Measurements from ENCODE around the gene FAM50B.

FAM50B gene

DNA sequence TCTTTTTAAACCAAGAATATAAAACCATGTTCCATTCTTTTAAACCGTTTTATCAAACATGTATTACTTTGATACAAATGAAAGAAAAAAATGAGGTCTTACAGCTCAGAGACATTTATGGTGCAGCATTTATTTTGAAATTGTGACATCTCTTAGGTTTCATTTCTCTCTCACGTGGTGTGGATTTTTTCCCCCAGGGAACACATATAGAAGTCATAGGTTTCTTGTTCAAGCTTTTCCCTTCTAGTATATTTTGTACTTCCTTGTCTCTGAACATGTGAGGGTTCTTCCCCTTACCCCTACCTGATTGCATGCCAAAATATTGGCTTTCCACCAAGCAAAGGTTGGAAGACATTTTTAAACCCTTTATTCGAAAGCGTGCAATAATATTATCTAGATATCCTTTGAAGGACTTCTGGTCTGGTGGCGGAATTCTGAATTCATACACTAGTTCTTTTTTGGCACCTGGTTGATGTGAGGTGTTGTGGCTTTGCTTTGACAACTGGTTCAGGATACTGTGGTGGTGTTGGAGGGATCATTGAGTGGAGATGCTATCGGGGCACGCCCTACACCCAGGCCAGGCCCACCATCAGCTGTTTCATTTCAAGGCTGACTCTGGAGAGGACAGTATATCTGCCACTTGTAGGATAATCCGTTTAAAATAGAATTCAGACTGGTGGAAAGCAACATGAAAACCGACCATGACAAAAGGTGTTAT, 5.6 kb upstream of the FAM50B start:
- Histone ChIP-seq H3K4me2 (ENCODE audit: insufficient read depth, low read length, poor library complexity, severe bottlenecking) (no peak overlapping the region), H3K9me3 (replicated peaks in 1 of 2; ENCODE audit: control insufficient read depth in 2 of 2, insufficient read depth in 1 of 2, low read depth in 1 of 2, low read length in 2 of 2) (peaks cover 0 to 5% of the 10 kb centered on the region in 2 donors), H3K4me3 (ENCODE audit: low read length in 2 of 2) (no peak overlapping the region), H3K79me1 (ENCODE audit: low read depth, low read length) (no peaks in the 10 kb centered on the region), H3K4ac (ENCODE audit: low read length) (no peak overlapping the region), H3K27ac (replicated peaks; ENCODE audit: low read length) (no peak overlapping the region), H3K27me3 (ENCODE audit: control insufficient read depth in 3 of 3, insufficient read depth in 3 of 3, low read depth in 1 of 3, low read length in 3 of 3) (no peaks in the 10 kb centered on the region), H4K91ac (ENCODE audit: low read depth, low read length, poor library complexity) (no peak overlapping the region), H3K9ac (ENCODE audit: low read depth, low read length, poor library complexity) (no peak overlapping the region), H2AFZ (ENCODE audit: low read length) (no peak overlapping the region), H3K36me3 (replicated peaks in 1 of 2; ENCODE audit: control insufficient read depth in 2 of 2, insufficient read depth in 2 of 2, low read length in 2 of 2) (no peaks in the 10 kb centered on the region), H2AK5ac (ENCODE audit: low read depth, low read length) (no peak overlapping the region), H2BK12ac (ENCODE audit: low read length) (no peak overlapping the region), H4K8ac (ENCODE audit: low read depth, low read length) (no peak overlapping the region), H2BK5ac (ENCODE audit: low read length) (no peak overlapping the region), H3K18ac (ENCODE audit: low read length) (no peak overlapping the region), H2BK120ac (ENCODE audit: low read depth, low read length) (no peak overlapping the region), H3K23ac (ENCODE audit: low read depth, low read length, poor library complexity) (no peak overlapping the region), H3K14ac (ENCODE audit: low read length) (no peak overlapping the region), H2BK15ac (ENCODE audit: low read length) (no peak overlapping the region), H3K4me1 (ENCODE audit: control insufficient read depth in 2 of 2, insufficient read depth in 1 of 2, low read depth in 1 of 2, low read length in 2 of 2) (no peaks in the 10 kb centered on the region)
- WGBS, 2 donors (ENCODE audit: extremely low coverage in 2 of 2, insufficient read length in 2 of 2, insufficient replicate concordance in 1 of 2): no CpG with 5 or more reads among the region's 9 CpGs
- no peak for DNase-seq (ENCODE audit: low spot score)

DNA sequence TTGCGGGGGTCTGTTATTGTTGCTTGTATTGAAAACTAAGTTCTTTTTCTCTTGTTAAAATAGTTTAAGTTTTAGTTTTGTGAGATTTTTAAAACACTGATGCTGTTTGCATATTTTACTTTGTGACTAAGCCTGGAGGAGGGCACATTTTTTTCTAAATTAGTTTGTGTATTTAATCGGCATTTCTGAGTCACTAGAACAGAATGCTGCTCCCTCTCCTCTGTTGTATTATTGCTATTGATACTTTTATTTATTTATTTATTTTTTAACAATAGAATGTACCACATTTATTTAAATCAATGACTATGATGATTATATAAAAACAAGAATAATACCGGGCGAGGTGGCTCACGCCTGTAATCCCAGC, 5.1 kb upstream of the FAM50B start:
- Histone ChIP-seq H3K79me1 (ENCODE audit: low read depth, low read length) (no peaks in the 10 kb centered on the region), H3K14ac (ENCODE audit: low read length) (no peak overlapping the region), H2BK5ac (ENCODE audit: low read length) (no peak overlapping the region), H3K36me3 (replicated peaks in 1 of 2; ENCODE audit: control insufficient read depth in 2 of 2, insufficient read depth in 2 of 2, low read length in 2 of 2) (no peaks in the 10 kb centered on the region), H3K4me1 (ENCODE audit: control insufficient read depth in 2 of 2, insufficient read depth in 1 of 2, low read depth in 1 of 2, low read length in 2 of 2) (no peaks in the 10 kb centered on the region), H3K4ac (ENCODE audit: low read length) (no peak overlapping the region), H3K23ac (ENCODE audit: low read depth, low read length, poor library complexity) (no peak overlapping the region), H3K4me3 (ENCODE audit: low read length in 2 of 2) (no peak overlapping the region), H3K9ac (ENCODE audit: low read depth, low read length, poor library complexity) (no peak overlapping the region), H3K27me3 (ENCODE audit: control insufficient read depth in 3 of 3, insufficient read depth in 3 of 3, low read depth in 1 of 3, low read length in 3 of 3) (no peaks in the 10 kb centered on the region), H3K27ac (replicated peaks; ENCODE audit: low read length) (no peak overlapping the region), H2AFZ (ENCODE audit: low read length) (no peak overlapping the region), H2BK15ac (ENCODE audit: low read length) (no peak overlapping the region), H2AK5ac (ENCODE audit: low read depth, low read length) (no peak overlapping the region), H4K91ac (ENCODE audit: low read depth, low read length, poor library complexity) (no peak overlapping the region), H2BK12ac (ENCODE audit: low read length) (no peak overlapping the region), H3K9me3 (replicated peaks in 1 of 2; ENCODE audit: control insufficient read depth in 2 of 2, insufficient read depth in 1 of 2, low read depth in 1 of 2, low read length in 2 of 2) (peaks cover 0 to 5% of the 10 kb centered on the region in 2 donors), H4K8ac (ENCODE audit: low read depth, low read length) (no peak overlapping the region), H2BK120ac (ENCODE audit: low read depth, low read length) (no peak overlapping the region), H3K18ac (ENCODE audit: low read length) (no peak overlapping the region), H3K4me2 (ENCODE audit: insufficient read depth, low read length, poor library complexity, severe bottlenecking) (no peak overlapping the region)
- WGBS, 2 donors (ENCODE audit: extremely low coverage in 2 of 2, insufficient read length in 2 of 2, insufficient replicate concordance in 1 of 2): no CpG with 5 or more reads among the region's 5 CpGs
- DNase-seq (ENCODE audit: low spot score): no peak

DNA sequence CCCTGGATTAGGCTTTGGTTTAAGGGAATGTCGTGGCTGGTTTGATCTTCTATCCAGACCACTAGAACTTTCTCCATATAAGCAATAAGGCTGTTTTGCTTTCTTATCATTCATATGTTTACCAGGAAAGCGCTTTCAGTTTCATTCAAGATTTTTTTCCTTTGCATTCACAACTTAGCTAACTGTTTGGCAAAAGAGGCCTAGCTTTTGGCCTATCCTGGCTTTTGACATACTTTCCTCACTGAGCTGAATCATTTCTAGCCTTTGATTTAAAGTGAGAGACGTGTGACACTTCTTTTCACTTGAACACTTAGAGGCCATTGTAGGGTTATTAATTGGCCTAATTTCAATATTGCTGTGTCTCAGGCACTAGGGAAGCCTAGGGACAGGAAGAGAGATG, 1.7 kb upstream of the FAM50B start:
- H3K14ac ChIP-seq (ENCODE audit: low read length): no peak overlapping the region
- no peak overlapping the region for H3K4me2 ChIP-seq (ENCODE audit: insufficient read depth, low read length, poor library complexity, severe bottlenecking)
- no peaks in the 10 kb centered on the region for H3K27me3 ChIP-seq (ENCODE audit: control insufficient read depth in 3 of 3, insufficient read depth in 3 of 3, low read depth in 1 of 3, low read length in 3 of 3)
- peaks cover 5 to 10% of the 10 kb centered on the region in 2 donors for H3K9me3 ChIP-seq (replicated peaks in 1 of 2; ENCODE audit: control insufficient read depth in 2 of 2, insufficient read depth in 1 of 2, low read depth in 1 of 2, low read length in 2 of 2)
- no peak overlapping the region for H3K4me3 ChIP-seq (ENCODE audit: low read length in 2 of 2)
- H3K4ac ChIP-seq (ENCODE audit: low read length): no peak overlapping the region
- DNase-seq (ENCODE audit: low spot score): no peak
- no peak overlapping the region for H3K18ac ChIP-seq (ENCODE audit: low read length)
- H2AFZ ChIP-seq (ENCODE audit: low read length): no peak overlapping the region
- no peak overlapping the region for H4K8ac ChIP-seq (ENCODE audit: low read depth, low read length)
- no CpG with 5 or more reads among the region's 3 CpGs for WGBS, 2 donors (ENCODE audit: extremely low coverage in 2 of 2, insufficient read length in 2 of 2, insufficient replicate concordance in 1 of 2)
- no peak overlapping the region for H3K9ac ChIP-seq (ENCODE audit: low read depth, low read length, poor library complexity)
- peaks cover 1% of the 10 kb centered on the region for H3K79me1 ChIP-seq (ENCODE audit: low read depth, low read length)
- H3K23ac ChIP-seq (ENCODE audit: low read depth, low read length, poor library complexity): no peak overlapping the region
- H2BK12ac ChIP-seq (ENCODE audit: low read length): no peak overlapping the region
- no peak overlapping the region for H2AK5ac ChIP-seq (ENCODE audit: low read depth, low read length)
- no peak overlapping the region for H2BK120ac ChIP-seq (ENCODE audit: low read depth, low read length)
- H4K91ac ChIP-seq (ENCODE audit: low read depth, low read length, poor library complexity): no peak overlapping the region
- H3K4me1 ChIP-seq (ENCODE audit: control insufficient read depth in 2 of 2, insufficient read depth in 1 of 2, low read depth in 1 of 2, low read length in 2 of 2): peaks cover 0 to 2% of the 10 kb centered on the region in 2 donors
- H2BK5ac ChIP-seq (ENCODE audit: low read length): no peak overlapping the region
- no peak overlapping the region for H3K27ac ChIP-seq (replicated peaks; ENCODE audit: low read length)
- no peak overlapping the region for H2BK15ac ChIP-seq (ENCODE audit: low read length)
- H3K36me3 ChIP-seq (replicated peaks in 1 of 2; ENCODE audit: control insufficient read depth in 2 of 2, insufficient read depth in 2 of 2, low read length in 2 of 2): no peaks in the 10 kb centered on the region

DNA sequence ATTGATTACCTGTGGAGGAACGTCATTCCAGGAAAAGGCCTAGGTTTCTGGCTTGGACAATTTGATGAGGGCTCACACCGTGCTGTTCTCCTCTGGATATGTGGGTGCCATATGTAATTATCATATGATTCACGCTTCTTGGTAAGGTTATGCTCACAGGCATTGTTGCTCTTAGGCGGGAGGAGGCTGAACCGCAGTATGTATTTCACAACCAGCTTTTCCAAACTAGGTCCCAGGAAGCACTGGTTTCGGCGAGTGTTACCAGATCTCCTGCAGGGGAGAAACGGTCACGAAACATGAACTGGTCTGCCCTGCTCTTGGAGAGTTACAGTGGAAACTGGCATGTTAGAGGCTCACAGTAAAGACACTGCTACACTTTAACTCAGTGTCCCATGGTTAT, 793 bp upstream of the FAM50B start:
- Histone ChIP-seq H3K4me2 (ENCODE audit: insufficient read depth, low read length, poor library complexity, severe bottlenecking) (peak overlapping the region; percentile 62), H3K4me3 (ENCODE audit: low read length in 2 of 2) (no peak overlapping the region), H3K14ac (ENCODE audit: low read length) (no peak overlapping the region), H3K4ac (ENCODE audit: low read length) (no peak overlapping the region), H2BK120ac (ENCODE audit: low read depth, low read length) (no peak overlapping the region), H3K4me1 (ENCODE audit: control insufficient read depth in 2 of 2, insufficient read depth in 1 of 2, low read depth in 1 of 2, low read length in 2 of 2) (peaks cover 0 to 2% of the 10 kb centered on the region in 2 donors), H2AK5ac (ENCODE audit: low read depth, low read length) (no peak overlapping the region), H3K27me3 (ENCODE audit: control insufficient read depth in 3 of 3, insufficient read depth in 3 of 3, low read depth in 1 of 3, low read length in 3 of 3) (no peaks in the 10 kb centered on the region), H4K91ac (ENCODE audit: low read depth, low read length, poor library complexity) (no peak overlapping the region), H4K8ac (ENCODE audit: low read depth, low read length) (no peak overlapping the region), H3K23ac (ENCODE audit: low read depth, low read length, poor library complexity) (no peak overlapping the region), H2BK12ac (ENCODE audit: low read length) (no peak overlapping the region), H3K9ac (ENCODE audit: low read depth, low read length, poor library complexity) (no peak overlapping the region), H3K9me3 (replicated peaks in 1 of 2; ENCODE audit: control insufficient read depth in 2 of 2, insufficient read depth in 1 of 2, low read depth in 1 of 2, low read length in 2 of 2) (peaks cover 5 to 10% of the 10 kb centered on the region in 2 donors), H3K79me1 (ENCODE audit: low read depth, low read length) (peaks cover 1% of the 10 kb centered on the region), H2AFZ (ENCODE audit: low read length) (peak overlapping the region; percentile 4), H3K36me3 (replicated peaks in 1 of 2; ENCODE audit: control insufficient read depth in 2 of 2, insufficient read depth in 2 of 2, low read length in 2 of 2) (no peaks in the 10 kb centered on the region), H2BK5ac (ENCODE audit: low read length) (no peak overlapping the region), H3K18ac (ENCODE audit: low read length) (no peak overlapping the region), H2BK15ac (ENCODE audit: low read length) (no peak overlapping the region), H3K27ac (replicated peaks; ENCODE audit: low read length) (no peak overlapping the region)
- peak; percentile 6 for DNase-seq (ENCODE audit: low spot score)
- no CpG with 5 or more reads among the region's 9 CpGs for WGBS, 2 donors (ENCODE audit: extremely low coverage in 2 of 2, insufficient read length in 2 of 2, insufficient replicate concordance in 1 of 2)
